Common myeloid progenitor, CD34-positive (primary cell): ENCODE measurements around the gene FBXO45.
A peak's percentile ranks its signal among the peaks of the same experiment; 100 is the strongest.

Source experiments
- CTCF ChIA-PET: fragments of 350-600 bp; sonication (Branson Sonifier 250); formaldehyde crosslinking; loops from one replicate; lab custom pipeline; 2021; ENCODE audit warnings: antibody characterized with exemption; lab: Charles Lee
- POLR2A ChIA-PET: fragments of 350-600 bp; sonication (Branson Sonifier 250); formaldehyde crosslinking; loops from one replicate; lab custom pipeline; 2021; ENCODE audit warnings: antibody characterized with exemption; lab: Charles Lee
- DNase-seq, 3 donors: peaks; one replicate each; pipeline versions ENCODE4 v3.0.0 to v3.0.0-alpha.2; 2013
- H3K27ac ChIP-seq, 2 experiments: 1 replicate in 1 of 2; 2 replicates in 1 of 2; pipeline ENCODE4 v1.7.0; 2013; ENCODE audit warnings: inconsistent platforms in 2 of 2, low read length in 2 of 2, mild to moderate bottlenecking in 2 of 2, low read depth in 1 of 2, moderate library complexity in 1 of 2; ENCODE audit not compliant: severe bottlenecking in 2 of 2, insufficient read depth in 1 of 2, poor library complexity in 1 of 2
- H3K27me3 ChIP-seq, 5 experiments: replicated peaks in 2 of 5; 1 replicate in 3 of 5; 2 replicates in 2 of 5; pipeline versions ENCODE4 v1.6.1 to v1.7.0; 2013; ENCODE audit warnings: low read length in 4 of 5, mild to moderate bottlenecking in 2 of 5, moderate library complexity in 2 of 5, inconsistent platforms in 1 of 5; ENCODE audit not compliant: insufficient read depth in 5 of 5, control insufficient read depth in 4 of 5
- H3K36me3 ChIP-seq, 4 experiments: 1 replicate in 2 of 4; 2 replicates in 2 of 4; pipeline versions ENCODE4 v1.6.1 to v1.7.0; 2013; ENCODE audit warnings: low read length in 3 of 4, control low read depth in 1 of 4, mild to moderate bottlenecking in 1 of 4; ENCODE audit not compliant: control insufficient read depth in 4 of 4, insufficient read depth in 4 of 4
- H3K4me1 ChIP-seq, 4 experiments: 1 replicate in 3 of 4; 2 replicates in 1 of 4; pipeline versions ENCODE4 v1.6.1 to v1.7.1; 2013; ENCODE audit warnings: low read length in 3 of 4, mild to moderate bottlenecking in 3 of 4, control low read depth in 1 of 4, inconsistent platforms in 1 of 4, moderate library complexity in 1 of 4; ENCODE audit not compliant: control insufficient read depth in 4 of 4, insufficient read depth in 4 of 4; ENCODE audit errors: control extremely low read depth in 1 of 4
- H3K4me3 ChIP-seq, 7 experiments: 1 replicate in 4 of 7; 2 replicates in 3 of 7; pipeline versions ENCODE4 v1.5.1 to v1.7.0; 2013; ENCODE audit warnings: mild to moderate bottlenecking in 7 of 7, low read length in 6 of 7, moderate library complexity in 6 of 7, inconsistent platforms in 2 of 7, low read depth in 2 of 7, control low read depth in 1 of 7; ENCODE audit not compliant: insufficient read depth in 4 of 7, control insufficient read depth in 1 of 7; ENCODE audit errors: extremely low read depth in 1 of 7
- H3K9me3 ChIP-seq, 5 experiments: 1 replicate in 4 of 5; 2 replicates in 1 of 5; pipeline versions ENCODE4 v1.6.1 to v1.7.1; 2013; ENCODE audit warnings: low read length in 4 of 5, mild to moderate bottlenecking in 2 of 5, inconsistent platforms in 1 of 5, low read depth in 1 of 5, moderate library complexity in 1 of 5; ENCODE audit not compliant: control insufficient read depth in 4 of 5, insufficient read depth in 2 of 5; ENCODE audit errors: control extremely low read depth in 1 of 5
- WGBS: methylation state at CpG from one replicate; pipeline ENCODE4 v1.1.5; 2013; ENCODE audit not compliant: insufficient coverage; 5-methylcytosine and 5-hydroxymethylcytosine counted together

Gene FBXO45

DNA sequence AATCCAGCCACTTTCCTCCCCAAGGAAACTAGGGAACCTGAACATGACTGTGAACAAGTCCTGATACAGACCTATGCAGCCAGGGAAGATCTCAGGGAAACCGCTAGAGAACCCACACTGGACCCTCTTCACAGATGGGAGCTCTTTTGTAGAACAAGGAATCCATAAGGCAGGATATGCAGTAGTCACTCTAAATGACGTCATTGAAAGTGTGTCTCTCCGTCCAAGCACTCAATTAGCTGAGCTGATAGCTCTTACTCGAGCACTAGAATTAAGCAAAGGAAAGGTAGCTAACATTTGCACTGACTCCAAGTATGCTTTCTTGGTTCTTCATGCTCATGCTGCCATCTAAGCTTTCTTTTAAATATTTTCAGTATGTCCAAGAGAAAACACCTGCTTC, 43.3 kb upstream of the FBXO45 start:
- WGBS, result 97% methylated on average over 4 of the region's 4 CpGs
- CTCF ChIA-PET, result interaction anchor here (1.0 to 5.4 kb wide), 6 partner anchors 15 to 271 kb away, joined by 3 to 49 read pairs (median 4); no protein-coding TSS in a partner anchor
- DNase-seq, result no peak
- no peaks in the 10 kb centered on the region for H3K27me3 ChIP-seq
- peaks cover 0 to 8% (median 5%) of the 10 kb centered on the region in 4 experiments for H3K4me1 ChIP-seq
- H3K4me3 ChIP-seq, result no peak overlapping the region
- POLR2A ChIA-PET, result no interaction called here
- H3K9me3 ChIP-seq, result peaks cover 0 to 21% (median 13%) of the 10 kb centered on the region in 5 experiments
- no peak overlapping the region for H3K27ac ChIP-seq
- no peaks in the 10 kb centered on the region for H3K36me3 ChIP-seq

DNA sequence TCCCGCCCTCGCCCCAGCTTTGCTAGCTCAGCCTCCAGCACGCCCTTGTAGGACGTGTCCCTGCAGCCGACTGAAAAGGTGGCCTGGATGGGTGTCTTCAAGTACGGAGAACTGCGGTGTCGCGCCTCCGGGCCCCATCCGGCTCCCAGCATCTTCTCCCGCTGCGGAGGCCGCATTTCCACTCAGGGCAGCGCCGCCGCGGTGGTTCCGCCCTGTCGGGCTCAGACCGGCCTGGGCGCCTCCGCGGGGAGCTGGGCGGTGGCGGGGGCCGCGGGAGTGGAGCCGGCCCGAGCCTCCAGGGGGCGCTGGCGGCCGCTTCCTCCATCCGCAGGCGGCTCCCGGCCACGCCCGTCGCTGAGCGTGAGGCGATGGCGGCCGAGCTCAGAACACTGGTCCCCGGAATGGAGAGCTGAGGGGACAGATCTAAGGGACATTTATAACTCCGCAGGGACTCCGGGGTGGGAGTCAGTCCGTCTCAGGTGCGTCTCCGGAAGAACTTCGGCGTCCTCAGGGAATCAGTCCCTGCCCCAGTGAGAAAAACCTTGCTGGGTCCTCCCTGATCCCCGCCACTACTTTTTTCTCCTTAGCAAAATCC, 39.7 kb upstream of the FBXO45 start:
- Histone ChIP-seq H3K4me3 (peak overlapping the region; percentile 22 to 87 (median 66)), H3K4me1 (peaks cover 0 to 8% (median 5%) of the 10 kb centered on the region in 4 experiments), H3K27ac (peak overlapping the region; percentile 54 to 58), H3K36me3 (no peaks in the 10 kb centered on the region), H3K27me3 (no peaks in the 10 kb centered on the region), H3K9me3 (no peaks in the 10 kb centered on the region)
- ChIA-PET POLR2A (interaction anchor here (0.7 to 0.8 kb wide), 2 partner anchors 25 to 42 kb away, joined by 3 to 5 read pairs; no protein-coding TSS in a partner anchor), CTCF (interaction anchor here (0.6 to 3.1 kb wide), 23 partner anchors 9 to 216 kb away, joined by 3 to 20 read pairs (median 4); partner anchors contain the start of genes FBXO45, NRROS and WDR53)
- 2% methylated on average over 51 of the region's 52 CpGs for WGBS
- DNase-seq, result peak; percentile 64 to 88 (median 80)

DNA sequence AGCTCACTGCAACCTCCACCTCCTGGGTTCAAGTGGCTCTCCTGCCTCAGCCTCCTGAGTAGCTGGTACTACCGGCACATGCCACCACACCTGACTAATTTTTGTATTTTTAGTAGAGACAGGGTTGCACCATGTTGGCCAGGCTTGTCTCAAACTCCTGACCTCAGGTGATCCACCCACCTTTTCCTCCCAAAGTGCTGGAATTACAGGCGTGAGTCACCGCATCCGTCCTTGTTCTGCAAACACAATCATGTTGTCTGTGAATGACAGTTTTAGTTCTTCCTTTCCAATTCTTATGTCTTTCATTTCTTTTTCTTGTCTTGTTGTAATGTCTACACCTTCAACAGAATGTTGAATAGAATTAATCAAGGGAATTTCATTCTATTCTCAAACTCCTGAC, 37.0 kb upstream of the FBXO45 start:
- WGBS, result 100% methylated on average over 1 of the region's 4 CpGs
- no peak for DNase-seq
- H3K27ac ChIP-seq, result no peak overlapping the region
- peaks cover 0 to 8% (median 5%) of the 10 kb centered on the region in 4 experiments for H3K4me1 ChIP-seq
- H3K9me3 ChIP-seq, result no peaks in the 10 kb centered on the region
- ChIA-PET POLR2A (no interaction called here), CTCF (interaction anchor here (1.0 to 3.1 kb wide), 2 partner anchors 24 to 45 kb away, joined by 3 to 20 read pairs; no protein-coding TSS in a partner anchor)
- no peaks in the 10 kb centered on the region for H3K36me3 ChIP-seq
- H3K4me3 ChIP-seq, result no peak overlapping the region
- H3K27me3 ChIP-seq, result no peaks in the 10 kb centered on the region

DNA sequence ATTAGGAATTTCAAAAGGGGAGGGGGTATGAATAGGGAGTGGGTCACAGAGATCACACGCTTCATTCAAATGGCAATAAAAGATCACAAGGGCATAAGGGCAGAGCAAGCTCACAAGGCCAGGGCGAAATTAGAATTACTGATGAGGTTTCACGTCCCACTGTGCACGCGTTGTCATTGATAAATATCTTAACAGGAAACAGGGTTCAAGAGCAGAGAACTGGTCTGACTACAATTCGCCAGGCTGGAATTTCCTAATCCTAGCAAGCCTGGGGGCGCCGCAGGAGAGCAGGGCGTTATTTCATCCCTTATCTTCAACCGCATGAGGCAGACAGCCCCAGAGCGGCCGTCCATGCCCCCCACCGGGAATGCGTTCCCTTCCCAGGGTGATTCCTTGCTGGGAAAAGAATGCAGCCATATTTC, 35.2 kb upstream of the FBXO45 start:
- DNase-seq, result no peak
- 90% methylated on average over 14 of the region's 14 CpGs for WGBS
- CTCF ChIA-PET, result interaction anchor here (0.6 kb wide), 1 partner anchor 45 kb away, joined by 3 read pairs; no protein-coding TSS in a partner anchor
- Histone ChIP-seq H3K27me3 (no peaks in the 10 kb centered on the region), H3K4me1 (peaks cover 0 to 12% (median 7%) of the 10 kb centered on the region in 4 experiments), H3K36me3 (no peaks in the 10 kb centered on the region), H3K27ac (no peak overlapping the region), H3K4me3 (no peak overlapping the region), H3K9me3 (no peaks in the 10 kb centered on the region)
- POLR2A ChIA-PET, result no interaction called here

DNA sequence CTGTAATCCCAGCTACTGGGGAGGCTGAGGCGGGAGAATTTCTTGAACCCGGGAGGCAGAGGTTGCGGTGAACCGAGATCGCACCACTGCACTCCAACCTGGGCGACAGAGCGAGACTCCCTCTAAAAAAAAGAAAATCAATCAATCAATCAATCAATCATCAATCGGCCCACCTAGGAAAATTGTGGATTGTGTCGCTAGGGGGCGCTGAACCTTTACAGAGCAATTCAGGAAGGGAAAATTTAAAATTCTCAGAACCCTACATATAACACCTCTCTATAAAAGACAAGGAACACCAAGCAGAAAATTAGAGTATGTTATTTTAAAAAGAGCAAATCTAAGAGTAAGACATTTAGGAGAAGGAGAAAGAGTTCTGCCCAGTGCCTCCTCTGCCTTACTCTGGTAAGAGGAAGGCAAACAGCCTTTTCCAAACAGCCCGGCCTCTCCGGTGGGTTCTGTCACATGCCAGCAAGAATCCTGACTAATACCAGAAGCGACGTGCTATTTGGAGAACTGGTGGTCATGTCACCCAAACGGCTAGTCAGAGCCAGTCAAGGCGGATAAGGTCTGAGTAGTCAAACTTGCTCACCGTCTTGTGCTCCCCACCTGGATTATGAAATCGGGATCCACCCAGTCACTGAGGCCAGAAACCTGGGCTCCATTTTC, 31.0 kb upstream of the FBXO45 start:
- CTCF ChIA-PET, result interaction anchor here (0.7 to 2.8 kb wide), 4 partner anchors 14 to 66 kb away, joined by 3 to 14 read pairs (median 4); no protein-coding TSS in a partner anchor
- H3K4me1 ChIP-seq, result peaks cover 0 to 4% (median 2%) of the 10 kb centered on the region in 4 experiments
- WGBS, result 72% methylated on average over 6 of the region's 18 CpGs
- POLR2A ChIA-PET, result no interaction called here
- no peak overlapping the region for H3K27ac ChIP-seq
- H3K27me3 ChIP-seq, result no peaks in the 10 kb centered on the region
- peak in 2 of 3 donors; percentile 51 to 55 for DNase-seq
- H3K36me3 ChIP-seq, result no peaks in the 10 kb centered on the region
- H3K9me3 ChIP-seq, result no peaks in the 10 kb centered on the region
- H3K4me3 ChIP-seq, result no peak overlapping the region

DNA sequence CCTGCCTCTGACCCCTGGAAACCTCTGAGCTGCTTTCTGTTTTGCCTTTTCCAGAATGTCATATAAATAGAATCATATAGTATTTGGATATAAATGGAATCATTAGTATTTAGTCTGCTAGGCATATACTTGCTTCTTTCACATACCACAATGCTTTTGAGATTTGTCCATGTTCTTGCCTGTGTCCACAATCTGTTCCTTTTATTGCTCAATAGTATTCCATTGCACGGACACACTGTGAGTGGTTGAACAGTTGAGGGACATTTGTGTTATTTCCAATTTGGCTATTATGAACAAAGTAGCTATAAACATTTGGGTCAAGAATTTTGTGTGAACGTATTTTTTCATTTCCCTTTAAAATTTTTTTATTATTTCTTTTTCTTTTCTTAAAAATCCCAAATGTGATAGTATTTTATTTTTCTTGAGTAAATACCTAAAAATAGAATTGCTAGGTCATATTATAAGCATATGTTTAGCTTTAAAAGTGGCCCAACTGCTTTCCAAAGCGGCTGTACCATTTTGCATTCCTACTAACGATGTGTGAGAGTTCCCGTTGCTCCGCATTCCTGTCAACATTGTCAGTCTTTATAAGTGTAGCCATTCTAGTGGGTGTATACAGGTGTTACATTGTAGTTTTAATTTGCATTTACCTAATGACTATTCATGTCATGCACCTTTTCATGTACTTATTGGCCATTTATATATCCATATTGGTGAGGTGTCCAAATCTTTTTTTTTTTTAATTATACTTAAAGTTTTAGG, 26.6 kb upstream of the FBXO45 start:
- no peak for DNase-seq
- CTCF ChIA-PET, result interaction anchor here (1.1 kb wide), 1 partner anchor 13 kb away, joined by 4 read pairs; no protein-coding TSS in a partner anchor

More for the DNA sequence above, 26.6 kb upstream of the FBXO45 start:
- Histone ChIP-seq H3K4me3 (no peak overlapping the region), H3K27me3 (no peaks in the 10 kb centered on the region), H3K27ac (no peak overlapping the region), H3K4me1 (peaks cover 0 to 4% (median 2%) of the 10 kb centered on the region in 4 experiments), H3K36me3 (no peaks in the 10 kb centered on the region), H3K9me3 (no peaks in the 10 kb centered on the region)
- no CpG with 5 or more reads among the region's 6 CpGs for WGBS
- POLR2A ChIA-PET, result no interaction called here
